Measurements from ENCODE around the gene SPAG17.
A peak's percentile ranks its signal among the peaks of the same experiment; 100 is the strongest.

Gene SPAG17

DNA sequence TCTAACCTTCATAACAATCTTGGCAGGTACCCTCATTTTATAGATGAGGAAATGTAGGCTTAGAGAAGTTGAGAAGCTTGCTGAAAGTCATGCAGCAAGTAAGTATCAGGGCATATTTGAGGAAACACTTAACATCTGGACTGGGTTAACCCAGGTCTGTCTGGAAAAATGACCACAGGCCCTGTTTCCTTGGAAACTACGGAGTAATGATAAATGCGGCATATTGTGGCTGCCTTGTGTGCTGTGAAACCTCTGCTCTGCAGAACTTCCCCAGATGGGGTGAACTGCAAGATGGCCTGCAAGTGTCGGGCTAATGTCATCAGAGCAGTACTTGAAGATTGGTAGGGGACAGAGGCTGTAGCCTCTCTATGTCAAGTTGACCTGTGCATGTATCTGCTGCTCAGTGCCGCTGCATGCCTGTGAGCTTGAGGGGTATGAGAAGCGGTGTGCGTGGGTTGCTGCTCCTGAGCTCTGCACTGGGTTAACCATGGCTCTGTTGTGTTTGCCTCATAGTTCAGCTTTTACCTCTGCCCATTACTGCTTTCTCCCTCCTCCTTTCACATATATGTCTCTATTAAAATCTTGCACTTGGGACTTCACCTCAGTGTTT, 172.4 kb downstream of the SPAG17 start:
- ATAC-seq: peak; percentile 30; the same call in 2 of the 3 replicates

DNA sequence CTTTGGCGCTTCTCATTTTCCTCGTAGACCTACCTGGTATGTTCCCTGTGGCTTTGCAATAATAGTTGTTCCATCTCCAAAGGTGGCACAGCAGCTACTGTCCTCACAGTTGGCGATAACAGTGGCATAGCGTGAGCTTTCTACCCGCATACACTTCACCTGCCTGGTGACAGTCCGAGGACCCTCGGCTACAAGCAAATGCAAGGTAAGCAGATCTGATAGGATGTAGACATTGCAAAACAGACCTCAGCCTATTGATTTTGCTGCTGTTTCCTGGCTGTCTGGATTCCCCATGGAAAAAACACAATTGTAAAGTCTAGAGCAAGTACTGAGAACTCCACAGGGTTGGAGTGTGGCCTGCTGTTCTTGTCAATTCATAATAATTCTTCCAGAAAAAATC, 177.0 kb downstream of the SPAG17 start:
- no peak for ATAC-seq
- no peak for TF ChIP-seq CSDC2 (CRISPR knock-in tag; IDR thresholded peaks at IDR 0.05)
- TF ChIP-seq ZNF70 (CRISPR knock-in tag; IDR thresholded peaks at IDR 0.05): no peak
- TF ChIP-seq ESRRG (CRISPR knock-in tag; IDR thresholded peaks at IDR 0.05): no peak

More for the DNA sequence above, 172.4 kb downstream of the SPAG17 start:
- TF ChIP-seq, protein P1, sequence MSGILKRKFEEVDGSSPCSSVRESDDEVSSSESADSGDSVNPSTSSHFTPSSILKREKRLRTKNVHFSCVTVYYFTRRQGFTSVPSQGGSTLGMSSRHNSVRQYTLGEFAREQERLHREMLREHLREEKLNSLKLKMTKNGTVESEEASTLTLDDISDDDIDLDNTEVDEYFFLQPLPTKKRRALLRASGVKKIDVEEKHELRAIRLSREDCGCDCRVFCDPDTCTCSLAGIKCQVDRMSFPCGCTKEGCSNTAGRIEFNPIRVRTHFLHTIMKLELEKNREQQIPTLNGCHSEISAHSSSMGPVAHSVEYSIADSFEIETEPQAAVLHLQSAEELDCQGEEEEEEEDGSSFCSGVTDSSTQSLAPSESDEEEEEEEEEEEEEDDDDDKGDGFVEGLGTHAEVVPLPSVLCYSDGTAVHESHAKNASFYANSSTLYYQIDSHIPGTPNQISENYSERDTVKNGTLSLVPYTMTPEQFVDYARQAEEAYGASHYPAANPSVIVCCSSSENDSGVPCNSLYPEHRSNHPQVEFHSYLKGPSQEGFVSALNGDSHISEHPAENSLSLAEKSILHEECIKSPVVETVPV (CRISPR knock-in tag; IDR thresholded peaks at IDR 0.05): no peak
- TF ChIP-seq, protein P2, sequence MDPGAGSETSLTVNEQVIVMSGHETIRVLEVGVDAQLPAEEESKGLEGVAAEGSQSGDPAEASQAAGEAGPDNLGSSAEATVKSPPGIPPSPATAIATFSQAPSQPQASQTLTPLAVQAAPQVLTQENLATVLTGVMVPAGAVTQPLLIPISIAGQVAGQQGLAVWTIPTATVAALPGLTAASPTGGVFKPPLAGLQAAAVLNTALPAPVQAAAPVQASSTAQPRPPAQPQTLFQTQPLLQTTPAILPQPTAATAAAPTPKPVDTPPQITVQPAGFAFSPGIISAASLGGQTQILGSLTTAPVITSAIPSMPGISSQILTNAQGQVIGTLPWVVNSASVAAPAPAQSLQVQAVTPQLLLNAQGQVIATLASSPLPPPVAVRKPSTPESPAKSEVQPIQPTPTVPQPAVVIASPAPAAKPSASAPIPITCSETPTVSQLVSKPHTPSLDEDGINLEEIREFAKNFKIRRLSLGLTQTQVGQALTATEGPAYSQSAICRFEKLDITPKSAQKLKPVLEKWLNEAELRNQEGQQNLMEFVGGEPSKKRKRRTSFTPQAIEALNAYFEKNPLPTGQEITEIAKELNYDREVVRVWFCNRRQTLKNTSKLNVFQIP (CRISPR knock-in tag; IDR thresholded peaks at IDR 0.05; ENCODE audit: borderline replicate concordance, low read depth): no peak
- TF ChIP-seq TOX (CRISPR knock-in tag; IDR thresholded peaks at IDR 0.05; ENCODE audit: borderline replicate concordance) (no peak), TCF4 (CRISPR knock-in tag; IDR thresholded peaks at IDR 0.05; ENCODE audit: borderline replicate concordance) (peak; percentile 24; the same call in 1 of the 2 replicates), CSDC2 (CRISPR knock-in tag; IDR thresholded peaks at IDR 0.05) (no peak), PPARA (CRISPR knock-in tag; IDR thresholded peaks at IDR 0.05; ENCODE audit: borderline replicate concordance) (no peak), ZFP30 (CRISPR knock-in tag; IDR thresholded peaks at IDR 0.05) (no peak), GLIS3 (CRISPR knock-in tag; IDR thresholded peaks at IDR 0.05) (no peak)
- TF ChIP-seq, protein P3, sequence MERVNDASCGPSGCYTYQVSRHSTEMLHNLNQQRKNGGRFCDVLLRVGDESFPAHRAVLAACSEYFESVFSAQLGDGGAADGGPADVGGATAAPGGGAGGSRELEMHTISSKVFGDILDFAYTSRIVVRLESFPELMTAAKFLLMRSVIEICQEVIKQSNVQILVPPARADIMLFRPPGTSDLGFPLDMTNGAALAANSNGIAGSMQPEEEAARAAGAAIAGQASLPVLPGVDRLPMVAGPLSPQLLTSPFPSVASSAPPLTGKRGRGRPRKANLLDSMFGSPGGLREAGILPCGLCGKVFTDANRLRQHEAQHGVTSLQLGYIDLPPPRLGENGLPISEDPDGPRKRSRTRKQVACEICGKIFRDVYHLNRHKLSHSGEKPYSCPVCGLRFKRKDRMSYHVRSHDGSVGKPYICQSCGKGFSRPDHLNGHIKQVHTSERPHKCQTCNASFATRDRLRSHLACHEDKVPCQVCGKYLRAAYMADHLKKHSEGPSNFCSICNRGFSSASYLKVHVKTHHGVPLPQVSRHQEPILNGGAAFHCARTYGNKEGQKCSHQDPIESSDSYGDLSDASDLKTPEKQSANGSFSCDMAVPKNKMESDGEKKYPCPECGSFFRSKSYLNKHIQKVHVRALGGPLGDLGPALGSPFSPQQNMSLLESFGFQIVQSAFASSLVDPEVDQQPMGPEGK (CRISPR knock-in tag; IDR thresholded peaks at IDR 0.05; ENCODE audit: borderline replicate concordance): no peak

DNA sequence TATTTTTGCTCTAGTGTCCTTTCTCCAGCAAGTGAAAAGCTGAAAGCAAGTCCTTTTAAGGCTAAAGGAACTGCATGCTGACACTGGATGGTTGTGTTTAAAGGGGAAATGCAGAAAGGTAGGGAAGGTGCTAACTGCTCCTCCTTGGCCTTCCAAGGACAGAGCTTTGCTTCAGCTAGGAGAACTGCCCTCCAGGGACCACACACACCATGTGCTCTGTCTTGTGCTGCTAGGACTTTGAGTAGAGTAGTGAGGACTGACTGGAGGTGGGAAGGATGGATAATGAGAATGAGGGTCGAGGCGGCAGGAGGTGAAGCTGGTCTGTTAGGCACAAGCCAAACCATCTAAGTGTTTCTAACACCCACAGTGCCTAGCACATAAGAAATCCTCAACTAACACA, 177.6 kb downstream of the SPAG17 start:
- no peak for TF ChIP-seq ZC3H10 (CRISPR knock-in tag; IDR thresholded peaks at IDR 0.05)
- TF ChIP-seq, protein P4, sequence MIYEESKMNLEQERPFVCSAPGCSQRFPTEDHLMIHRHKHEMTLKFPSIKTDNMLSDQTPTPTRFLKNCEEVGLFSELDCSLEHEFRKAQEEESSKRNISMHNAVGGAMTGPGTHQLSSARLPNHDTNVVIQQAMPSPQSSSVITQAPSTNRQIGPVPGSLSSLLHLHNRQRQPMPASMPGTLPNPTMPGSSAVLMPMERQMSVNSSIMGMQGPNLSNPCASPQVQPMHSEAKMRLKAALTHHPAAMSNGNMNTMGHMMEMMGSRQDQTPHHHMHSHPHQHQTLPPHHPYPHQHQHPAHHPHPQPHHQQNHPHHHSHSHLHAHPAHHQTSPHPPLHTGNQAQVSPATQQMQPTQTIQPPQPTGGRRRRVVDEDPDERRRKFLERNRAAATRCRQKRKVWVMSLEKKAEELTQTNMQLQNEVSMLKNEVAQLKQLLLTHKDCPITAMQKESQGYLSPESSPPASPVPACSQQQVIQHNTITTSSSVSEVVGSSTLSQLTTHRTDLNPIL (CRISPR knock-in tag; IDR thresholded peaks at IDR 0.05; ENCODE audit: low read depth): no peak
- TF ChIP-seq ZFP3 (CRISPR knock-in tag; IDR thresholded peaks at IDR 0.05): no peak
- ATAC-seq: no peak

DNA sequence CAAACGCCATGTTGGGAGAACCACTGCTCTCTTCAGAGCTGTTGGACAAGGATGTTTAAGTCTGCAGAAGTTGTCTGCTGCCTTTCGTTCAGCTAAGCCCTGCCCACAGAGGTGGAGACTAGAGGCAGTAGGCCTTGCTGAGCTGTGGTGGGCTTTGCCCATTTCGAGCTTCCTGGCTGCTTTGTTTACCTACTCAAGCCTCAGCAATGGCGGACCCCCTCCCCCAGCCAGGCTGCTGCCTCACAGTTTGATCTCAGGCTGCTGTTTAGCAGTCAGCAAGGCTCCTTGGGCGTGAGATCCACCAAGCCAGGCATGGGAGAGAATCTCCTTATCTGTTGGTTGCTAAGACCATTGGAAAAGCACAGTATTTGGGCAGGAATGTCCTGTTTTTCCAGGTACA, 180.7 kb downstream of the SPAG17 start:
- no peak for ATAC-seq
- TF ChIP-seq BACH2 (CRISPR knock-in tag; IDR thresholded peaks at IDR 0.05; ENCODE audit: borderline replicate concordance) (no peak), TOX (CRISPR knock-in tag; IDR thresholded peaks at IDR 0.05; ENCODE audit: borderline replicate concordance) (no peak), GLIS3 (CRISPR knock-in tag; IDR thresholded peaks at IDR 0.05) (no peak), RARB (CRISPR knock-in tag; IDR thresholded peaks at IDR 0.05) (no peak), TCF4 (CRISPR knock-in tag; IDR thresholded peaks at IDR 0.05; ENCODE audit: borderline replicate concordance) (no peak), ZNF8 (CRISPR knock-in tag; IDR thresholded peaks at IDR 0.05) (no peak), ZC3H10 (CRISPR knock-in tag; IDR thresholded peaks at IDR 0.05) (no peak), SNAI2 (CRISPR knock-in tag; IDR thresholded peaks at IDR 0.05) (no peak), ZFP3 (CRISPR knock-in tag; IDR thresholded peaks at IDR 0.05) (no peak), OSR1 (CRISPR knock-in tag; IDR thresholded peaks at IDR 0.05) (no peak)
- TF ChIP-seq, protein P4 (CRISPR knock-in tag; IDR thresholded peaks at IDR 0.05; ENCODE audit: low read depth): no peak
- TF ChIP-seq, protein P3 (CRISPR knock-in tag; IDR thresholded peaks at IDR 0.05; ENCODE audit: borderline replicate concordance): no peak

Data from SK-N-SH treated with all-trans-retinoic acid at 6 μM for 48 hours (cell line).